Ecto neural progenitor cell (in vitro differentiated cells): ENCODE measurements around the gene SNRPA.

Experiments used
- DNase-seq: peaks from one replicate; pipeline ENCODE4 v3.0.0-alpha.2; 2018; ENCODE audit warnings: low spot score

The SNRPA gene

GRCh38 chr19:40750874-40751537 is at the start of gene SNRPA:
Gene SNRPA (plus strand): TSS chr19:40751203. CDS start chr19:40751409, 206 bp downstream.
- DNase-seq, result peak; percentile 98

DNA sequence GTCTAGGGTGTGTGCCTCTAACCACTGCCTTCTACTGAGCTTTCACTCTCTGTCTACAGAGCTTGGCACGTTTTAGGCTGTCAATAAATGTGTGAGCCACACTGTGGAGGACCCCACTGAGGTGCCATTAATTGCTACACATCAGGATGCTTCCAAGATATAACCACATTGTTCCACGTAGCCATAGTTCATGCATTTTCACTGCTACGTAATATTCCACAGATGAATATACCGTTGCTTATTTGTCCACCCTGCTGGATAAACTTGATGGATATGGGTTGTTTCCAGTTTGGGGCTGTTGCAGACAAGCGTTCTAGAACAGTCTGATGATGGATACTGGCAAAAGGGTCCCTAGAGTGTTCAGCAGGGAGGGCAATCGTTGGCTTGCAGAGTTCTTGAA is 49.2 kb upstream of the SNRPA start:
- no peak for DNase-seq

- DNase-seq, result peak; percentile 81
Observed at GRCh38 chr19:40702337-40703012, 48.5 kb upstream of the SNRPA start.

DNA sequence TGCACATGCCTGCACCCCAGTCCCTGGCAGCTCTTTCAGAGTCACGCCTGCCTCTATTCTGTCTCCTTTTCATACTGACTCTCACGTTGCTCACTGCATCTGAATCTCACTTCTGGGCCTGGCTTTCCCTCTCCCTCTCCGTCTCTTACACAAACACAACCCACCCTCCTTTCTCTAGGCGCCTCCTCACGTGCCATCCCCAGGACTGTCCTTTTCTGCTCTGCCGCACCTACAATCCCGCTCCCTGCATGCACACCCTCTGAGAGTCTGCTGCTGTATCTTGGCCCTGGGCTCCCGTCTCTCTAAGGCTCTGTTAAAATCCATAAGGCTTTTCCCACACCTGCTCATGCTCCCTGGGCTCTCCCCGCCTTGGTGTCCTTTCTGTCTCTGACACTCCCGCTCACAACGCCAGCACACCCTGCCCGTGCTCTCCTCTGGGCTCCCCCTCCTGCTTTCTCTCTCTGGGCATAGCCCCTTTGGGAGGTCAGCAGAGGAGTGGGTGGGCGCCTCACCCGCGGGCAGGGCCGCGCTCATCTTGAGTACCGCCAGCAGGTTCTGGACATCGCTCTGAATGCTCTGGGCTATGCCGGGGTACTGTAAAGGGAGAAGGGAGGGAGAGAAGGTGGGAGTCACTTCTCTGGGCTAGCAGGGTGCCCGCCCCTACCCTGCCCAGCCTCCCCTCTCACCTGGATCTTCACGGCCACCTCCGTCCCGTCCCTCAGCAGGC is 47.8 kb upstream of the SNRPA start:
- DNase-seq, result no peak

GRCh38 chr19:40704491-40705361 is 46.3 kb upstream of the SNRPA start:
- DNase-seq, result no peak

- DNase-seq, result no peak
Observed at GRCh38 chr19:40705362-40705651, 45.7 kb upstream of the SNRPA start.

- DNase-seq, result no peak
Observed at GRCh38 chr19:40705950-40706619, 44.9 kb upstream of the SNRPA start.

- DNase-seq, result no peak
Observed at GRCh38 chr19:40707615-40708014, 43.4 kb upstream of the SNRPA start.

DNA sequence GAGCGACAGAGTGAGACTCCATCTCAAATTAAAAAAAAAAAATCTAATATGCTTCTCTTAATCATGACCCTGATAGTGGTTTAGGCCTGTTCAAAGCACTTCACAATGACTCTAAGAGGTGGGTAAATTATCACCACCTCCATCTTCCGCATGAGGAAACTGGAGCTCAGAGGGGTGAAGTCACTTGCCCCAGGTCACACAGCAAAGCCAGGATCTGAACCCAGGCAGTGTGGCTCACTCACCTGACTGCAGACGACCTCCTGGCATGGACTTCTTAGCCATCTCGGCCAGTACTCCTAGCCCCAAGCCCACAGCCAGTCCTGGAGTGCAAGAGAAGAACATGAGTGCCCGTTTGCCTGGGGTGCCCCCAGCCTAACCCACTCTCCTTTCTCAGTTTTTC is 41.2 kb upstream of the SNRPA start:
- no peak for DNase-seq

DNA sequence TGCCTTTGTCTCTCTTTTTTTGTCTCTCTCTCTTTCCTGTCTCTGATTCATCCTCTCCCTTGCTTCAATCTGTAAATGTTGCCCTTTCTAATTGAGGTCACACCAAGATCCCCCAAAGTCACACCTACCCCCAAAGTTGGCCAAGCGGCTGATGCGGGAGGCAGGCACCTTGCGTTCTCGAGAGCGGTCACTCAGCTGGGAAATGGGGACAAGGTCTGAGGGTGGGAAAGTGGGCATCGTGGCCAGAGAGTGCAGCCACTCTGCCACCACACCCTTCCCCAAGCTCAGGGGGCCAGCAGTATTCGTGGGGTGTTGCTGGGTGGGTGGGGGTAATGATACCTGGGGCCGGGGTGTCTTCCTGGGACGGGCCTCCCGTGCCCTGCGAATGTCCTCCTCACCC is 37.1 kb upstream of the SNRPA start:
- DNase-seq, result no peak

GRCh38 chr19:40714441-40715299 is 36.3 kb upstream of the SNRPA start:
- peak; percentile 96 for DNase-seq

- DNase-seq, result no peak
Observed at GRCh38 chr19:40716031-40716481, 34.9 kb upstream of the SNRPA start.

- peak; percentile 99 for DNase-seq
Observed at GRCh38 chr19:40716482-40717324, 34.3 kb upstream of the SNRPA start, which contains the start of the genes COQ8B and ITPKC. Gene COQ8B (minus strand): TSS chr19:40716886. CDS start chr19:40714632, 2,254 bp downstream. Gene ITPKC (plus strand): TSS chr19:40717112. CDS start chr19:40717136, 24 bp downstream.

DNA sequence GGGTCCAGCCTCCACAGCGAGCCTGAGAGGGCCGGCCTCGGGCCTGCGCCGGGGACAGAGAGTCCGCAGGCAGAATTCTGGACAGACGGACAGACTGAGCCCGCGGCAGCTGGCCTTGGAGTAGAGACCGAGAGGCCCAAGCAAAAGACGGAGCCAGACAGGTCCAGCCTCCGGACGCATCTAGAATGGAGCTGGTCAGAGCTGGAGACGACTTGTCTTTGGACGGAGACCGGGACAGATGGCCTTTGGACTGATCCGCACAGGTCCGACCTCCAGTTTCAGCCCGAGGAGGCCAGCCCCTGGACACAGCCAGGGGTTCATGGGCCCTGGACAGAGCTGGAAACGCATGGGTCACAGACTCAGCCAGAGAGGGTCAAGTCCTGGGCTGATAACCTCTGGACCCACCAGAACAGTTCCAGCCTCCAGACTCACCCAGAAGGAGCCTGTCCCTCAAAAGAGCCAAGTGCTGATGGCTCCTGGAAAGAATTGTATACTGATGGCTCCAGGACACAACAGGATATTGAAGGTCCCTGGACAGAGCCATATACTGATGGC is 33.6 kb upstream of the SNRPA start:
- no peak for DNase-seq

GRCh38 chr19:40717880-40718773 is 32.9 kb upstream of the SNRPA start:
- no peak for DNase-seq

- DNase-seq, result peak; percentile 71
Observed at GRCh38 chr19:40718774-40719391, 32.1 kb upstream of the SNRPA start.

GRCh38 chr19:40719414-40719894 is 31.5 kb upstream of the SNRPA start:
- no peak for DNase-seq

DNA sequence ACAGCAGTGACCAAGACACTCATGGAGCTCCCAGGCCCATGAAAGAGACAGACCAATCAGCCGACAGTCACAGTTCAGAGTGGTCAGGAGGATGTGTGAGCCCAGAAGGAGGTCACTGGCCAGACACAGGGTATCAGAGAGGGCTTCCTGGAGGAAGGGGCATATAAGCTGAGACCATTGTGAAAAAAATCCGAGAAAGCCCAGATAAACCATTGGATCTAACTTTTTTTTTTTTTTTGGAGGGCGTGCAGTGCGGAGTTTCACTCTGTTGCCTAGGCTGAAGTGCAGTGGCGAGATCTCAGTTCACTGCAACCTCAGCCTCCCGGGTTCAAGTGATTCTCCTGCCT is 29.9 kb upstream of the SNRPA start:
- no peak for DNase-seq
